Heart left ventricle (tissue), 16 donors: ENCODE measurements around the gene CDC42EP3. TPM values are rescaled to one million over a fixed set of nuclear protein-coding genes. Genes with fewer than 3 reads are reported as not detected.
A peak's percentile ranks its signal among the peaks of the same experiment; 100 is the strongest.

Experiments used
- ATAC-seq, 4 donors: fragments of 200-7000 bp; cut with Tn5 transposase; one replicate each; pipeline ENCODE4 v1.9.1; 2020 to 2022; ENCODE audit warnings: moderate library complexity in 4 of 4, mild to moderate bottlenecking in 3 of 4, moderate number of reproducible peaks in 1 of 4
- DNase-seq, 5 donors: peaks; one replicate each; pipeline ENCODE4 v3.0.0-alpha.2; 2020
- H3K27ac ChIP-seq, 12 donors: fragments of 200-600 bp; sonication (generic) in 4 of 12; one replicate each; pipeline versions ENCODE4 v1.5.0 to v1.8.0; 2016 to 2022; ENCODE audit warnings: mild to moderate bottlenecking in 2 of 12
- H3K27me3 ChIP-seq, 9 donors: fragments of 200-600 bp; sonication (generic) in 2 of 9; one replicate each; pipeline versions ENCODE4 v1.5.1 to v1.8.0; 2016 to 2022; ENCODE audit warnings: mild to moderate bottlenecking in 3 of 9
- H3K36me3 ChIP-seq, 9 donors: fragments of 200-600 bp; sonication (generic) in 2 of 9; one replicate each; pipeline versions ENCODE4 v1.5.0 to v1.8.0; 2018 to 2022; ENCODE audit warnings: mild to moderate bottlenecking in 2 of 9
- H3K4me1 ChIP-seq, 12 donors: fragments of 200-600 bp; sonication (generic) in 4 of 12; one replicate each; pipeline versions ENCODE4 v1.5.0 to v1.8.0; 2016 to 2022; ENCODE audit warnings: mild to moderate bottlenecking in 3 of 12
- H3K4me3 ChIP-seq, 12 donors: fragments of 200-600 bp; sonication (generic) in 4 of 12; one replicate each; pipeline versions ENCODE4 v1.5.0 to v1.8.0; 2017 to 2022; ENCODE audit warnings: mild to moderate bottlenecking in 9 of 12, moderate library complexity in 4 of 12
- H3K9me3 ChIP-seq, 12 donors: fragments of 200-600 bp; sonication (generic) in 4 of 12; one replicate each; pipeline versions ENCODE4 v1.5.0 to v1.8.0; 2016 to 2022; ENCODE audit warnings: mild to moderate bottlenecking in 1 of 12
- CTCF ChIP-seq, 12 donors: fragments of 200-600 bp; sonication (generic) in 4 of 12; IDR thresholded peaks; one replicate each; pipeline versions ENCODE4 v1.5.0 to v1.8.0; 2018 to 2022; ENCODE audit warnings: antibody characterized with exemption in 12 of 12, mild to moderate bottlenecking in 5 of 12
- POLR2A ChIP-seq, 2 donors: fragments of 450-650 bp; IDR thresholded peaks; one replicate each; pipeline ENCODE4 v1.6.1; 2017; ENCODE audit warnings: antibody characterized with exemption in 2 of 2, mild to moderate bottlenecking in 2 of 2, moderate library complexity in 2 of 2
- WGBS, 4 donors: extraction: QIAGEN DNeasy Blood & Tissue Kit in 2 of 4; methylation state at CpG; one replicate each; pipeline versions ENCODE4 v1.1.5 to v1.1.7; 2013 to 2018; 5-methylcytosine and 5-hydroxymethylcytosine counted together
- intact Hi-C, 10 donors: fragments of 100-400 bp; cut with DNase I; formaldehyde crosslinking; loops; one replicate each; pipeline versions ENCODE4 v1.11.1 to v1.14.2; 2022
- polyA plus RNA-seq, 2 donors: library from polyadenylated mRNA; stranded (reverse); fragments of 200-250 nt; gene quantifications; one replicate each; pipeline ENCODE4 v1.2.3, GENCODE V29; 2013
- total RNA-seq, 9 donors: library from RNA; depleted of rRNA in 2 of 9; stranded (reverse); fragments of >200 nt in 2 of 9; fragmentation: NEBNext Ultra II Directional in 3 of 9; extraction: Animal tissue kit (Norgen Biotek cat#: 25700) in 3 of 9; gene quantifications; one replicate each; pipeline versions ENCODE4 v1.1.0 to v1.2.4, GENCODE V29; 2016 to 2023
- donor health status: ischemic (EF 13 %, LVEDD 7.1; RV severe dilation, severe dysfunction).
- donor health status: healthy with polysubstance abuse.
- donor health status: DM: no; HTN: yes; CAD: no.
- donor health status: DM: no; HTN: no; CAD: no.
- donor health status: ischemic (EF 25% LVEDD 6.9; RV normal size, moderate dysfunction).
- donor health status: ischemic (EF 25% LVEDD 5.7; RV mildly dilated, moderate dysfunction).
- donor health status: healthy.
- donor health status: DM: yes; HTN: yes; CAD: no.
- donor health status: ischemic (EF 35%, LVEDD 5.7; RV mildly dilated, moderate dysfunction).
- donor health status: nonischemic (EF 11% LVEDD 7.7; RV severe dilation, severe dysfunction).
- donor health status: DM: yes; HTN: yes; CAD: no.
- donor health status: PGD.
- donor health status: ischemic (EF 29% LVEDD 5.4; RV normal size, mild dysfunction).
- donor health status: nonischemic (EF 23%, LVEDD 6.1; RV moderate dilation, normal function).

Gene CDC42EP3
- total and polyA plus RNA-seq, 11 donors = 32.5 to 189 (median 111) TPM

DNA sequence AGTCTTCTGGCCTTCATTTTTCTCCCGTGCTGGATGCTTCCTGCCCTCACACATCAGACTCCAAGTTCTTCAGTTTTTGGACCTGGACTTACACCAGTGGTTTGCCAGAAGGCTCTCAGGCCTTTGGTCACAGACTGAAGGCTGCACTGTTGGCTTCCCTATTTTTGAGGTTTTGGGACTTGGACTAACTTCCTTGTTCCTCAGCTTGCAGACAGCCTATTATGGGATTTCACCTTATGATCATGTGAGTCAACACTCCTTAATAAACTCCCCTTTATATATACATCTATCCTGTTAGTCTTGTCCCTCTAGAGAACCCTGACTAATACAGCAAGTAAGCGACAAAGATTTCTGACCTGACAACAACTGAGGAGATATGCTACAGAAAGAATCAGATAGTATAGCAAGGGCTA lies 7.2 kb downstream of the CDC42EP3 start:
- peak overlapping the region in 8 of 12 donors; percentile 8 to 100 (median 82) for H3K27ac ChIP-seq
- no peak for ATAC-seq
- H3K4me1 ChIP-seq = peaks cover 15 to 100% (median 69%) of the 10 kb centered on the region in 12 donors
- no peaks in the 10 kb centered on the region for H3K9me3 ChIP-seq
- WGBS, 4 donors = 26 to 66% (median 30%) methylated on average over 2 of the region's 2 CpGs
- H3K4me3 ChIP-seq = no peak overlapping the region
- peaks cover 0 to 23% (median 0%) of the 10 kb centered on the region in 9 donors for H3K36me3 ChIP-seq
- H3K27me3 ChIP-seq = no peaks in the 10 kb centered on the region
- TF ChIP-seq POLR2A (IDR thresholded peaks at IDR 0.05) = no peak
- TF ChIP-seq CTCF (IDR thresholded peaks at IDR 0.05) = no peak
- intact Hi-C loops = loop anchor here in 3 of 10 donors (10.0 kb wide), 2 partner anchors 211 to 249 kb away; no protein-coding TSS in a partner anchor
- no peak for DNase-seq

DNA sequence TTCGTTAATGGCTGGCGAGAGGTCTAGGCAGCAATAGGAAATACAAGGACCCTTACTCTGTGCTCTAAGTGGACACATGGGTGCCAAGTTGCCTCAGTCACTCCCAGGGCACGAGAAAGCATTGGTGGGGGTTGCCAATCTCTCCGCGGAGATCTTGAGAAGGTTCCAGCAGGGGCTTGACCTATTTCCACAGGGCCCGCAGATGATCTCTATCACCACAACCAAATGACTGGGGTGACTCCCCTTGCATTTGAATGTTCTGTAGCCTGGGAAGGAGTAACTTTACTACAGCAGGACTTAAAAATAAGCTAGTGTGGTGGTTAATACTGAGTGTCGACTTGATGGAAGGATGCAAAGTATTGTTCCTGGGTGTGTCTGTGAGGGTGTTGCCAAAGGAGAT lies 8.1 kb downstream of the CDC42EP3 start:
- no peak for TF ChIP-seq POLR2A (IDR thresholded peaks at IDR 0.05)
- no peak for TF ChIP-seq CTCF (IDR thresholded peaks at IDR 0.05)
- H3K36me3 ChIP-seq = peaks cover 0 to 23% (median 0%) of the 10 kb centered on the region in 9 donors
- WGBS, 4 donors = 50 to 68% (median 67%) methylated on average over 7 of the region's 7 CpGs
- intact Hi-C loops = loop anchor here in 3 of 10 donors (10.0 kb wide), 2 partner anchors 211 to 249 kb away; no protein-coding TSS in a partner anchor
- no peak for DNase-seq
- H3K4me3 ChIP-seq = no peak overlapping the region
- H3K27me3 ChIP-seq = no peaks in the 10 kb centered on the region
- H3K27ac ChIP-seq = peak overlapping the region in 10 of 12 donors; percentile 20 to 100 (median 71)
- no peak for ATAC-seq
- peaks cover 20 to 100% (median 78%) of the 10 kb centered on the region in 12 donors for H3K4me1 ChIP-seq
- H3K9me3 ChIP-seq = no peaks in the 10 kb centered on the region

DNA sequence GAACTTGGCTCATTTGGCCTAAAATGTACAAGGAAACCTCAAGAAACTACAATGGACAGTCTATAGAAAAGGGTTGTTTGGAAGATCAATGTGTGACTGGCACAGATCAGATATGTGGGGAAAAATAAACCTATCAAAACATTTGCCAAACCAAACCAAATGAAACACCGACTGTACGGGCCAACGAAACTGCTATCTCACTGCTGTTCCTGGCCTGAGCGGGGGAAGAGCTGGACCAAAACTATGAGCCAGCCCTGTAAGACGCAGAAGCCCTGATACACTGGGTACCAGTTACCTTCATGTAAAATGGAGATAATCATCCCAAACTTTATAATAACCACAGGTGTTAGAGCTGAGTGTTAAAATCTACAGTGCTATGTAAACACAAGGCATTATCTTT lies 11.7 kb downstream of the CDC42EP3 start:
- intact Hi-C loops = loop anchor here in 7 of 10 donors (5.0 to 10.0 kb wide), 6 partner anchors 135 to 245 kb away; no protein-coding TSS in a partner anchor
- H3K27me3 ChIP-seq = no peaks in the 10 kb centered on the region
- peaks cover 29 to 99% (median 81%) of the 10 kb centered on the region in 12 donors for H3K4me1 ChIP-seq
- peak in 1 of 4 donors; percentile 28 for ATAC-seq
- WGBS, 4 donors = 39 to 66% (median 52%) methylated on average over 5 of the region's 5 CpGs
- no peaks in the 10 kb centered on the region for H3K9me3 ChIP-seq
- H3K36me3 ChIP-seq = peaks cover 0 to 23% (median 0%) of the 10 kb centered on the region in 9 donors
- DNase-seq = no peak
- peak overlapping the region in 11 of 12 donors; percentile 39 to 95 (median 80) for H3K27ac ChIP-seq
- TF ChIP-seq CTCF (IDR thresholded peaks at IDR 0.05) (no peak), POLR2A (IDR thresholded peaks at IDR 0.05) (no peak)
- no peak overlapping the region for H3K4me3 ChIP-seq

DNA sequence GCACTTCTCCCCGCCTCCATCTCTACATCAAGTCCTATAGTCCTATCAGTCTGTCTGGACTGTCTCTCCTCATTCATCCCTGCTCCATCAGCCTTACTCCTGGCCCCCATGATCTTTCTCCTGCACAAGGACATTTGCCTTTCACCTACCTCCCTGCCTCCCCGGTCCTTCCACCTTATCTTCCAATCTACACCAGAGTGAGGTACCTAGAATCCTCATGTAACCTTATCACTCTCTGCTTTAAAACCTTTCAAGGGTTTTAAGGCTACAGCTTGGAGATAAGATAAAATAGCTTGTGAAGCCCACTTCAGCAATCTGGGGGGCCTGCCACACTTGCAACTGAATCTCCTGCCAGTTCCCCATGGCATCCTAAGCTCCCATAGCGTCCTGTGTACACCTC lies 12.8 kb downstream of the CDC42EP3 start:
- no peak for TF ChIP-seq CTCF (IDR thresholded peaks at IDR 0.05)
- TF ChIP-seq POLR2A (IDR thresholded peaks at IDR 0.05) = no peak
- 64 to 70% (median 70%) methylated on average over 3 of the region's 3 CpGs for WGBS, 4 donors
- no peak for ATAC-seq
- peaks cover 29 to 99% (median 85%) of the 10 kb centered on the region in 12 donors for H3K4me1 ChIP-seq
- no peaks in the 10 kb centered on the region for H3K9me3 ChIP-seq
- peaks cover 0 to 19% (median 0%) of the 10 kb centered on the region in 9 donors for H3K36me3 ChIP-seq
- intact Hi-C loops = loop anchor here in 6 of 10 donors (5.0 to 10.0 kb wide), 6 partner anchors 134 to 244 kb away; no protein-coding TSS in a partner anchor
- H3K27me3 ChIP-seq = no peaks in the 10 kb centered on the region
- no peak for DNase-seq
- H3K4me3 ChIP-seq = no peak overlapping the region
- peak overlapping the region in 11 of 12 donors; percentile 54 to 95 (median 80) for H3K27ac ChIP-seq
